Body of pancreas (tissue), 4 donors: Measurements from ENCODE around the gene LDLRAD4. TPM values are rescaled to one million over a fixed set of nuclear protein-coding genes. Genes with fewer than 3 reads are reported as not detected.

Experiments
- ATAC-seq: fragments of 150-250 bp; one replicate; pipeline ENCODE4 v1.9.1; 2016
- DNase-seq, 4 donors: peaks; one replicate each; pipeline ENCODE4 v3.0.0-alpha.2; 2019
- H3K27ac ChIP-seq, 4 donors: fragments of 200-600 bp; sonication (generic); 1 replicate in 3 of 4; 2 replicates in 1 of 4; pipeline versions ENCODE4 v1.5.1 to v1.6.1; 2016 to 2019; ENCODE audit warnings: mild to moderate bottlenecking in 1 of 4, mixed read lengths in 1 of 4, moderate library complexity in 1 of 4
- H3K27me3 ChIP-seq, 2 donors: fragments of 200-600 bp; sonication (generic); one replicate each; pipeline ENCODE4 v1.6.0; 2016; ENCODE audit warnings: mild to moderate bottlenecking in 1 of 2
- H3K36me3 ChIP-seq, 2 donors: fragments of 200-600 bp; sonication (generic); replicated peaks in 1 of 2; 2 replicates each; pipeline ENCODE4 v1.5.1; 2016; ENCODE audit warnings: low read depth in 2 of 2; ENCODE audit not compliant: insufficient read depth in 1 of 2
- H3K4me1 ChIP-seq: fragments of 200-600 bp; sonication (generic); one replicate; pipeline ENCODE4 v1.6.0; 2016
- H3K4me3 ChIP-seq, 2 donors: fragments of 200-600 bp; sonication (generic); 1 replicate in 1 of 2; 2 replicates in 1 of 2; pipeline ENCODE4 v1.5.1; 2016 to 2019
- H3K9me3 ChIP-seq, 3 donors: fragments of 200-600 bp; sonication (generic); 1 replicate in 2 of 3; 2 replicates in 1 of 3; pipeline ENCODE4 v1.5.1; 2016
- CTCF ChIP-seq, 7 experiments: fragments of 450-650 bp in 4 of 7; fragments of 200-600 bp in 3 of 7; sonication (generic) in 3 of 7; IDR thresholded peaks; one replicate each; pipeline ENCODE4 v1.5.1; 2016 to 2019; ENCODE audit warnings: antibody characterized with exemption in 7 of 7
- POLR2A ChIP-seq, 3 donors: fragments of 450-650 bp; IDR thresholded peaks; one replicate each; pipeline ENCODE4 v1.6.1; 2016; ENCODE audit warnings: antibody characterized with exemption in 3 of 3, mild to moderate bottlenecking in 2 of 3
- WGBS, 2 donors: methylation state at CpG; one replicate each; pipeline ENCODE4 v1.1.5; 2017; 5-methylcytosine and 5-hydroxymethylcytosine counted together
- intact Hi-C: fragments of 100-400 bp; cut with DNase I; formaldehyde crosslinking; loops from one replicate; pipeline ENCODE4 v1.15.1; 2023
- total RNA-seq, 2 donors: library from RNA; depleted of rRNA; stranded (reverse); fragments of >200 nt; gene quantifications; one replicate each; pipeline ENCODE4 v1.1.0, GENCODE V29; 2016

Gene LDLRAD4
- total RNA-seq, 2 donors from 2014 or later, result 8.6 to 35.9 TPM

GRCh38 chr18:13414102-13414501 lies 195.5 kb downstream of the LDLRAD4 start:
- TF ChIP-seq CTCF (IDR thresholded peaks at IDR 0.05), result no peak
- TF ChIP-seq POLR2A (IDR thresholded peaks at IDR 0.05), result no peak

GRCh38 chr18:13414521-13414920 lies 196.0 kb downstream of the LDLRAD4 start:
- intact Hi-C loops, result no loop called here
- WGBS, 2 donors, result 65 to 66% methylated on average over 4 of the region's 4 CpGs
- Histone ChIP-seq H3K27ac (no peak overlapping the region), H3K4me1 (no peaks in the 10 kb centered on the region), H3K36me3 (no peaks in the 10 kb centered on the region), H3K4me3 (no peak overlapping the region), H3K9me3 (no peaks in the 10 kb centered on the region), H3K27me3 (no peaks in the 10 kb centered on the region)
- ATAC-seq, result no peak
- no peak for DNase-seq
- no peak for TF ChIP-seq POLR2A (IDR thresholded peaks at IDR 0.05)
- no peak for TF ChIP-seq CTCF (IDR thresholded peaks at IDR 0.05)

More at GRCh38 chr18:13414102-13414501, 195.5 kb downstream of the LDLRAD4 start:
- Histone ChIP-seq H3K4me3 (no peak overlapping the region), H3K9me3 (no peaks in the 10 kb centered on the region), H3K4me1 (no peaks in the 10 kb centered on the region), H3K36me3 (no peaks in the 10 kb centered on the region), H3K27me3 (no peaks in the 10 kb centered on the region), H3K27ac (no peak overlapping the region)
- DNase-seq, result no peak
- 43 to 74% methylated on average over 2 of the region's 2 CpGs for WGBS, 2 donors
- intact Hi-C loops, result no loop called here
- no peak for ATAC-seq

GRCh38 chr18:13415736-13416135 lies 197.2 kb downstream of the LDLRAD4 start:
- intact Hi-C loops, result no loop called here
- no peaks in the 10 kb centered on the region for H3K36me3 ChIP-seq
- no peaks in the 10 kb centered on the region for H3K4me1 ChIP-seq
- no peaks in the 10 kb centered on the region for H3K9me3 ChIP-seq
- H3K27me3 ChIP-seq, result no peaks in the 10 kb centered on the region
- no peak overlapping the region for H3K27ac ChIP-seq
- ATAC-seq, result no peak
- TF ChIP-seq CTCF (IDR thresholded peaks at IDR 0.05), result no peak
- TF ChIP-seq POLR2A (IDR thresholded peaks at IDR 0.05), result no peak
- 68 to 96% methylated on average over 8 to 10 of the region's 12 CpGs for WGBS, 2 donors
- no peak overlapping the region for H3K4me3 ChIP-seq
- DNase-seq, result no peak

GRCh38 chr18:13416208-13416607 lies 197.6 kb downstream of the LDLRAD4 start:
- TF ChIP-seq POLR2A (IDR thresholded peaks at IDR 0.05), result no peak
- no peak for TF ChIP-seq CTCF (IDR thresholded peaks at IDR 0.05)
- no peak overlapping the region for H3K27ac ChIP-seq
- no peaks in the 10 kb centered on the region for H3K4me1 ChIP-seq

GRCh38 chr18:13416848-13417247 lies 198.3 kb downstream of the LDLRAD4 start:
- no peak overlapping the region for H3K4me3 ChIP-seq
- H3K27ac ChIP-seq, result no peak overlapping the region
- DNase-seq (no peak), ATAC-seq (no peak)
- H3K36me3 ChIP-seq, result no peaks in the 10 kb centered on the region
- no peaks in the 10 kb centered on the region for H3K9me3 ChIP-seq
- H3K27me3 ChIP-seq, result no peaks in the 10 kb centered on the region
- no peak for TF ChIP-seq POLR2A (IDR thresholded peaks at IDR 0.05)
- no peak for TF ChIP-seq CTCF (IDR thresholded peaks at IDR 0.05)
- intact Hi-C loops, result no loop called here
- no peaks in the 10 kb centered on the region for H3K4me1 ChIP-seq
- WGBS, 2 donors, result 58 to 66% methylated on average over 3 of the region's 3 CpGs

More at GRCh38 chr18:13416208-13416607, 197.6 kb downstream of the LDLRAD4 start:
- DNase-seq, result no peak
- 62 to 65% methylated on average over 7 of the region's 7 CpGs for WGBS, 2 donors
- ATAC-seq, result no peak
- Histone ChIP-seq H3K9me3 (no peaks in the 10 kb centered on the region), H3K36me3 (no peaks in the 10 kb centered on the region), H3K27me3 (no peaks in the 10 kb centered on the region), H3K4me3 (no peak overlapping the region)
- intact Hi-C loops, result no loop called here
